HepG2 (cell line): Measurements from ENCODE around the gene KAT6B. TPM values are rescaled to one million over a fixed set of nuclear protein-coding genes. Genes with fewer than 3 reads are reported as not detected.

Experiments
- CAMTA2 ChIP-seq: sonication (generic); formaldehyde crosslinking; IDR thresholded peaks from 2 replicates; pipeline ENCODE4 v1.4.0; 2020; ENCODE audit warnings: mild to moderate bottlenecking, missing genetic modification reagents, borderline replicate concordance
- HDAC1 ChIP-seq: sonication (generic); formaldehyde crosslinking; IDR thresholded peaks from 2 replicates; pipeline ENCODE4 v1.5.1; 2020; ENCODE audit warnings: mild to moderate bottlenecking, missing genetic modification reagents
- IRX3 ChIP-seq: sonication (generic); formaldehyde crosslinking; IDR thresholded peaks from 2 replicates; pipeline ENCODE4 v1.8.1; 2023; ENCODE audit warnings: mild to moderate bottlenecking, low read depth, missing genetic modification reagents, borderline replicate concordance
- KLF13 ChIP-seq: sonication (generic); formaldehyde crosslinking; IDR thresholded peaks from 2 replicates; pipeline ENCODE4 v1.4.0; 2020; ENCODE audit warnings: mild to moderate bottlenecking, missing genetic modification reagents
- MAFF ChIP-seq: IDR thresholded peaks from 2 replicates; pipeline ENCODE4 v1.6.1; 2011; ENCODE audit warnings: low read depth, low read length, improper control_type of control experiment
- MIER2 ChIP-seq: IDR thresholded peaks from 2 replicates; pipeline ENCODE4 v1.6.1; 2016; ENCODE audit warnings: missing biosample characterization, missing genetic modification reagents
- MTA3 ChIP-seq: sonication (generic); formaldehyde crosslinking; IDR thresholded peaks from 2 replicates; pipeline ENCODE4 v1.4.0; 2020; ENCODE audit warnings: missing genetic modification reagents
- POLR2A ChIP-seq, 2 experiments: IDR thresholded peaks; 2 replicates each; pipeline ENCODE4 v1.6.1; 2011; ENCODE audit warnings: low read depth in 2 of 2, low read length in 2 of 2, mild to moderate bottlenecking in 1 of 2, moderate library complexity in 1 of 2; ENCODE audit not compliant: insufficient read depth in 1 of 2
- RBAK ChIP-seq: sonication (generic); formaldehyde crosslinking; IDR thresholded peaks from 2 replicates; pipeline ENCODE4 v1.5.1; 2020; ENCODE audit warnings: mild to moderate bottlenecking, missing genetic modification reagents
- SAP130 ChIP-seq: IDR thresholded peaks from 2 replicates; pipeline ENCODE4 v1.6.1; 2016; ENCODE audit warnings: low read depth
- SMARCE1 ChIP-seq: fragments of 450-650 bp; IDR thresholded peaks from 2 replicates; pipeline ENCODE4 v1.6.1; 2017; ENCODE audit warnings: borderline replicate concordance
- SOX5 ChIP-seq: IDR thresholded peaks from 2 replicates; pipeline ENCODE4 v1.6.1; 2016; ENCODE audit warnings: borderline replicate concordance
- SP140L ChIP-seq: sonication (generic); formaldehyde crosslinking; IDR thresholded peaks from 2 replicates; pipeline ENCODE4 v1.4.0; 2020; ENCODE audit warnings: missing genetic modification reagents, borderline replicate concordance
- SRY ChIP-seq: sonication (generic); formaldehyde crosslinking; IDR thresholded peaks from 2 replicates; pipeline ENCODE4 v1.8.0; 2022; ENCODE audit warnings: mild to moderate bottlenecking, missing genetic modification reagents
- TEAD2 ChIP-seq: sonication (generic); formaldehyde crosslinking; IDR thresholded peaks from 2 replicates; pipeline ENCODE4 v1.9.0; 2021; ENCODE audit warnings: missing genetic modification reagents
- U2AF1 ChIP-seq: fragments of 200-400 bp; formaldehyde crosslinking; optimal IDR thresholded peaks from 2 replicates; pipeline ENCODE3; 2017; ENCODE audit warnings: mild to moderate bottlenecking, low read depth, low read length
- ZNF225 ChIP-seq: sonication (generic); formaldehyde crosslinking; IDR thresholded peaks from 2 replicates; pipeline ENCODE4 v1.4.0; 2020; ENCODE audit warnings: mild to moderate bottlenecking, missing genetic modification reagents
- ZNF264 ChIP-seq: sonication (generic); formaldehyde crosslinking; IDR thresholded peaks from 2 replicates; pipeline ENCODE4 v1.4.0; 2020; ENCODE audit warnings: missing genetic modification reagents
- ZNF350 ChIP-seq: sonication (generic); formaldehyde crosslinking; IDR thresholded peaks from 2 replicates; pipeline ENCODE4 v1.4.0; 2020; ENCODE audit warnings: mild to moderate bottlenecking, low read depth, missing genetic modification reagents, borderline replicate concordance
- ZNF781 ChIP-seq: sonication (generic); formaldehyde crosslinking; IDR thresholded peaks from 2 replicates; pipeline ENCODE4 v1.5.1; 2020; ENCODE audit warnings: borderline replicate concordance, mild to moderate bottlenecking, missing genetic modification reagents; ENCODE audit errors: not compliant biosample characterization
- polyA plus RNA-seq, 8 experiments: library from polyadenylated mRNA; depleted of rRNA in 3 of 8; stranded (reverse) in 7 of 8; unstranded in 1 of 8; fragments of >200 nt; fragmentation: Illumina TruSeq in 4 of 8; extraction: Trizol in 4 of 8; gene quantifications; 2 replicates each; pipeline versions ENCODE4 v1.2.1 to v1.2.3, GENCODE V29; 2011 to 2016; ENCODE audit warnings: low read depth in 4 of 8, missing spikeins in 1 of 8, mixed read lengths in 1 of 8; ENCODE audit not compliant: insufficient read depth in 1 of 8
- total RNA-seq, 5 experiments: library from RNA; depleted of rRNA; stranded (reverse); fragments of >200 nt; fragmentation: Illumina TruSeq; extraction: Trizol; gene quantifications; 2 replicates each; pipeline ENCODE4 v1.2.3, GENCODE V29; 2016; ENCODE audit warnings: low read depth in 1 of 5
- TF ChIP-seq, protein P1 (sequence below): IDR thresholded peaks from 2 replicates; pipeline ENCODE4 v1.6.1; 2016; ENCODE audit warnings: low read depth, missing genetic modification reagents, missing compliant biosample characterization
- TF ChIP-seq, protein P2 (sequence below): IDR thresholded peaks from 2 replicates; pipeline ENCODE4 v1.4.0; 2020; ENCODE audit warnings: mild to moderate bottlenecking, missing genetic modification reagents

KAT6B gene
- total and polyA plus RNA-seq, 2 of the 13 experiments (the other 11 are each of a cell fraction or from before 2014, with no cell fraction given) = 3.0 to 9.5 TPM

DNA sequence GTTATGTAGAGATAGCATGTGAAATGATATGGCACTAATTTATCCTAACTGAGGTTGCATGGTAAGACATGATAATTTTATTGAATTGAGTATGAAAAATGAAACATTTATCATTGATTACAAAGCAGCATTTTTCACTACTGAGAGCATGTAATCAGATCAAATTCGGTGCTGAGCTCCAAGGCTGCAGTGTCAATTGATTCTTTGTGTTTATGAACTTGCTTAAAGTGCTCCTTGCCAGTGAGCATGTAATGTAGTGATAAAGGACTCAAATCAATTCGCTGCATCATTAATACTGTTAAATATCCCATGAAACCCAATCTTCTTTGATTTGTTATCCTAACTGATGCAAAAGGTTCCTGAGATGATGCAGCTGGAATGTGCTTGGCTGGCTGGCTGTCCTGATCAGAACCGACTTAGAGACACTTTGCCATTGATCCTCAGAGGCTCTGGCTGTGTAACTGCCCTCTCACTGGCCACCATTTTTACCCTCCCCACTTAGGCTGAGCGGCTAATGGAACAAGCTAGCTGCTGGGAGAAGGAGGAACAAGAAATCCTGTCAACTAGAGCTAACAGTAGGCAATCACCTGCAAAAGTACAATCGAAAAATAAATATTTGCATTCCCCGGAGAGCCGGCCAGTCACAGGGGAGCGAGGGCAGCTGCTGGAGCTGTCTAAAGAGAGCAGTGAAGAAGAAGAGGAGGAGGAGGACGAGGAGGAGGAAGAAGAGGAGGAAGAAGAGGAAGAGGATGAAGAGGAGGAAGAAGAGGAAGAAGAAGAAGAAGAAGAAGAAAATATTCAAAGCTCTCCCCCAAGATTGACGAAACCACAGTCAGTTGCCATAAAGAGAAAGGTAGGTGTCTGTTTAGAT is 195.2 kb downstream of the KAT6B start (continued):
- TF ChIP-seq TEAD2 (no peak), POLR2A (IDR thresholded peaks at IDR 0.05; ENCODE audit: insufficient read depth in 1 of 2, low read depth in 2 of 2, low read length in 2 of 2) (no peak), SP140L (CRISPR knock-in tag) (no peak), ZNF225 (CRISPR knock-in tag) (no peak), IRX3 (CRISPR knock-in tag) (no peak), SRY (no peak), MIER2 (CRISPR knock-in tag) (no peak), SAP130 (peak; percentile 53), ZNF350 (CRISPR knock-in tag) (no peak; the same call in 1 of the 2 replicates), MTA3 (no peak), U2AF1 (no peak), RBAK (CRISPR knock-in tag) (no peak), SMARCE1 (no peak), CAMTA2 (CRISPR knock-in tag) (no peak), MAFF (no peak), KLF13 (no peak), ZNF781 (no peak), SOX5 (CRISPR knock-in tag) (peak; percentile 43; the same call in 1 of the 2 replicates), ZNF264 (CRISPR knock-in tag) (no peak), HDAC1 (peak; percentile 57; the same call in 1 of the 2 replicates)
- TF ChIP-seq, protein P1, sequence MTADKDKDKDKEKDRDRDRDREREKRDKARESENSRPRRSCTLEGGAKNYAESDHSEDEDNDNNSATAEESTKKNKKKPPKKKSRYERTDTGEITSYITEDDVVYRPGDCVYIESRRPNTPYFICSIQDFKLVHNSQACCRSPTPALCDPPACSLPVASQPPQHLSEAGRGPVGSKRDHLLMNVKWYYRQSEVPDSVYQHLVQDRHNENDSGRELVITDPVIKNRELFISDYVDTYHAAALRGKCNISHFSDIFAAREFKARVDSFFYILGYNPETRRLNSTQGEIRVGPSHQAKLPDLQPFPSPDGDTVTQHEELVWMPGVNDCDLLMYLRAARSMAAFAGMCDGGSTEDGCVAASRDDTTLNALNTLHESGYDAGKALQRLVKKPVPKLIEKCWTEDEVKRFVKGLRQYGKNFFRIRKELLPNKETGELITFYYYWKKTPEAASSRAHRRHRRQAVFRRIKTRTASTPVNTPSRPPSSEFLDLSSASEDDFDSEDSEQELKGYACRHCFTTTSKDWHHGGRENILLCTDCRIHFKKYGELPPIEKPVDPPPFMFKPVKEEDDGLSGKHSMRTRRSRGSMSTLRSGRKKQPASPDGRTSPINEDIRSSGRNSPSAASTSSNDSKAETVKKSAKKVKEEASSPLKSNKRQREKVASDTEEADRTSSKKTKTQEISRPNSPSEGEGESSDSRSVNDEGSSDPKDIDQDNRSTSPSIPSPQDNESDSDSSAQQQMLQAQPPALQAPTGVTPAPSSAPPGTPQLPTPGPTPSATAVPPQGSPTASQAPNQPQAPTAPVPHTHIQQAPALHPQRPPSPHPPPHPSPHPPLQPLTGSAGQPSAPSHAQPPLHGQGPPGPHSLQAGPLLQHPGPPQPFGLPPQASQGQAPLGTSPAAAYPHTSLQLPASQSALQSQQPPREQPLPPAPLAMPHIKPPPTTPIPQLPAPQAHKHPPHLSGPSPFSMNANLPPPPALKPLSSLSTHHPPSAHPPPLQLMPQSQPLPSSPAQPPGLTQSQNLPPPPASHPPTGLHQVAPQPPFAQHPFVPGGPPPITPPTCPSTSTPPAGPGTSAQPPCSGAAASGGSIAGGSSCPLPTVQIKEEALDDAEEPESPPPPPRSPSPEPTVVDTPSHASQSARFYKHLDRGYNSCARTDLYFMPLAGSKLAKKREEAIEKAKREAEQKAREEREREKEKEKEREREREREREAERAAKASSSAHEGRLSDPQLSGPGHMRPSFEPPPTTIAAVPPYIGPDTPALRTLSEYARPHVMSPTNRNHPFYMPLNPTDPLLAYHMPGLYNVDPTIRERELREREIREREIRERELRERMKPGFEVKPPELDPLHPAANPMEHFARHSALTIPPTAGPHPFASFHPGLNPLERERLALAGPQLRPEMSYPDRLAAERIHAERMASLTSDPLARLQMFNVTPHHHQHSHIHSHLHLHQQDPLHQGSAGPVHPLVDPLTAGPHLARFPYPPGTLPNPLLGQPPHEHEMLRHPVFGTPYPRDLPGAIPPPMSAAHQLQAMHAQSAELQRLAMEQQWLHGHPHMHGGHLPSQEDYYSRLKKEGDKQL (CRISPR knock-in tag) = no peak
- TF ChIP-seq, protein P2, sequence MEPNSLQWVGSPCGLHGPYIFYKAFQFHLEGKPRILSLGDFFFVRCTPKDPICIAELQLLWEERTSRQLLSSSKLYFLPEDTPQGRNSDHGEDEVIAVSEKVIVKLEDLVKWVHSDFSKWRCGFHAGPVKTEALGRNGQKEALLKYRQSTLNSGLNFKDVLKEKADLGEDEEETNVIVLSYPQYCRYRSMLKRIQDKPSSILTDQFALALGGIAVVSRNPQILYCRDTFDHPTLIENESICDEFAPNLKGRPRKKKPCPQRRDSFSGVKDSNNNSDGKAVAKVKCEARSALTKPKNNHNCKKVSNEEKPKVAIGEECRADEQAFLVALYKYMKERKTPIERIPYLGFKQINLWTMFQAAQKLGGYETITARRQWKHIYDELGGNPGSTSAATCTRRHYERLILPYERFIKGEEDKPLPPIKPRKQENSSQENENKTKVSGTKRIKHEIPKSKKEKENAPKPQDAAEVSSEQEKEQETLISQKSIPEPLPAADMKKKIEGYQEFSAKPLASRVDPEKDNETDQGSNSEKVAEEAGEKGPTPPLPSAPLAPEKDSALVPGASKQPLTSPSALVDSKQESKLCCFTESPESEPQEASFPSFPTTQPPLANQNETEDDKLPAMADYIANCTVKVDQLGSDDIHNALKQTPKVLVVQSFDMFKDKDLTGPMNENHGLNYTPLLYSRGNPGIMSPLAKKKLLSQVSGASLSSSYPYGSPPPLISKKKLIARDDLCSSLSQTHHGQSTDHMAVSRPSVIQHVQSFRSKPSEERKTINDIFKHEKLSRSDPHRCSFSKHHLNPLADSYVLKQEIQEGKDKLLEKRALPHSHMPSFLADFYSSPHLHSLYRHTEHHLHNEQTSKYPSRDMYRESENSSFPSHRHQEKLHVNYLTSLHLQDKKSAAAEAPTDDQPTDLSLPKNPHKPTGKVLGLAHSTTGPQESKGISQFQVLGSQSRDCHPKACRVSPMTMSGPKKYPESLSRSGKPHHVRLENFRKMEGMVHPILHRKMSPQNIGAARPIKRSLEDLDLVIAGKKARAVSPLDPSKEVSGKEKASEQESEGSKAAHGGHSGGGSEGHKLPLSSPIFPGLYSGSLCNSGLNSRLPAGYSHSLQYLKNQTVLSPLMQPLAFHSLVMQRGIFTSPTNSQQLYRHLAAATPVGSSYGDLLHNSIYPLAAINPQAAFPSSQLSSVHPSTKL (CRISPR knock-in tag) = 0 out of 2 replicates have a peak, but pooled peaks have one; percentile 10
